Retinal pigment epithelial cell (primary cell): ENCODE measurements around the gene PTPN20.

ENCODE experiments used
- DNase-seq: peaks from one replicate; pipeline ENCODE4 v3.0.0-alpha.2; 2010; ENCODE audit warnings: low read depth
- H3K4me3 ChIP-seq: 2 replicates; pipeline ENCODE4 v1.5.1; 2011; ENCODE audit warnings: mild to moderate bottlenecking, low read length, control low read depth, moderate library complexity
- TF ChIP-seq, protein P1 (sequence below): conservative IDR thresholded peaks from 2 replicates; pipeline ENCODE4 v1.5.1; 2011; ENCODE audit warnings: low read depth, low read length, control low read depth, inconsistent platforms

Gene PTPN20

DNA sequence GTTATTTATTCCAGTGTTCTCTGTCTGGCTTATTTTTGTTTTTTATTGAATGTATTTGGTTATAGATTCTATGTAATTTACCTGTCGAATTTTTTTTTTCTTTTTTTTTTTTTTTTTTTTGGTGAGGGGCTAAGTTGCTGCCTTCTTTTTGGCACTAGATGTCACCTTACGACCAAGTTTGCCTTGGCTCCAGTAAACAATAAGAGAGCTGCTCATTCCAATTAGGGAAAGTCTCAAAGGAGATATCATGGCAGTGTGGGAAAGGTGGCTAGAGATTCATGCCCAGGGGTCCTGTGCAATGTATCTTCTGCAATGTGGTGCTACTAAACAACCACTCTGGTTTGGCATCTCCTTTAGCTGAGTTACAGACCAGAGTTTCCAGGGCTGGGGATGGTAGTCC is 84.0 kb downstream of the PTPN20 start:
- no peak overlapping the region for H3K4me3 ChIP-seq
- TF ChIP-seq, protein P1, sequence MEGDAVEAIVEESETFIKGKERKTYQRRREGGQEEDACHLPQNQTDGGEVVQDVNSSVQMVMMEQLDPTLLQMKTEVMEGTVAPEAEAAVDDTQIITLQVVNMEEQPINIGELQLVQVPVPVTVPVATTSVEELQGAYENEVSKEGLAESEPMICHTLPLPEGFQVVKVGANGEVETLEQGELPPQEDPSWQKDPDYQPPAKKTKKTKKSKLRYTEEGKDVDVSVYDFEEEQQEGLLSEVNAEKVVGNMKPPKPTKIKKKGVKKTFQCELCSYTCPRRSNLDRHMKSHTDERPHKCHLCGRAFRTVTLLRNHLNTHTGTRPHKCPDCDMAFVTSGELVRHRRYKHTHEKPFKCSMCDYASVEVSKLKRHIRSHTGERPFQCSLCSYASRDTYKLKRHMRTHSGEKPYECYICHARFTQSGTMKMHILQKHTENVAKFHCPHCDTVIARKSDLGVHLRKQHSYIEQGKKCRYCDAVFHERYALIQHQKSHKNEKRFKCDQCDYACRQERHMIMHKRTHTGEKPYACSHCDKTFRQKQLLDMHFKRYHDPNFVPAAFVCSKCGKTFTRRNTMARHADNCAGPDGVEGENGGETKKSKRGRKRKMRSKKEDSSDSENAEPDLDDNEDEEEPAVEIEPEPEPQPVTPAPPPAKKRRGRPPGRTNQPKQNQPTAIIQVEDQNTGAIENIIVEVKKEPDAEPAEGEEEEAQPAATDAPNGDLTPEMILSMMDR, result no peak
- no peak for DNase-seq

DNA sequence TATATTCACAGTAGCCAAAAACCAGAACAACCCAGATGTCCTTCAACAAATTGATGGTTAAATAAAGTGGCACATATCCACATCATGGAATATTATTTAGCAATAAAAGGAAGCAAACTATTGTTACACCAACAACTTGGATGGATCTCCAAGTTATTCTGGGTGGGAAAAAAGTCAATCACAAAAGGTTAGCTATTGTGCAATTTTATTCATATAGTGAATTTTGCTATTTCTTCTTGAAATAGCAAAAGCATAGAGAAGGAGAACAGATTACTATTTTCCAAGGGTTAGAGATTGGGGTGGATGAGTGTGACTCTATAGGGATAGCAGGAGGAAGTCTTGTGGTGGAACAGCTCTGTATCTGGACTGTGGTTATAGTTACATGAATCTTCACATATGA is 87.0 kb downstream of the PTPN20 start:
- DNase-seq, result no peak
- TF ChIP-seq, protein P1, result no peak
- H3K4me3 ChIP-seq, result no peak overlapping the region

DNA sequence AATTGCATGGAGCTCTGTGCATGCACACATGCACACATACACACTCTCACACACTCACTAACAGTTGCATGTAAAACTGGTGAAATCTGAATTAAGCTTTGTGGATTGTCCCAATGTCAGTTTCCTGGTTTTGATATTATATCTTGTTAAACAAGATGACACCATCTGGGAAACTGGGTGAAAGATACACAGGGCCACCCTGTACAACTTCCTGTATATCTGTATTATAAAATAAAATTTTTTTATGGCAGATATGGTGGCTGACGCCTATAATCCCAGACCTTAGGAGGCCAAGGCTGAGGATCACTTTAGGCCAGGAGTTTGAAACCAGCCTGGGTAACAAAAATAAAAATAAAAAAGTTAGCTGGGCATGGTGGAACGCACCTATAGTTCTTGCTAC is 87.4 kb downstream of the PTPN20 start:
- TF ChIP-seq, protein P1, result no peak
- DNase-seq, result no peak

DNA sequence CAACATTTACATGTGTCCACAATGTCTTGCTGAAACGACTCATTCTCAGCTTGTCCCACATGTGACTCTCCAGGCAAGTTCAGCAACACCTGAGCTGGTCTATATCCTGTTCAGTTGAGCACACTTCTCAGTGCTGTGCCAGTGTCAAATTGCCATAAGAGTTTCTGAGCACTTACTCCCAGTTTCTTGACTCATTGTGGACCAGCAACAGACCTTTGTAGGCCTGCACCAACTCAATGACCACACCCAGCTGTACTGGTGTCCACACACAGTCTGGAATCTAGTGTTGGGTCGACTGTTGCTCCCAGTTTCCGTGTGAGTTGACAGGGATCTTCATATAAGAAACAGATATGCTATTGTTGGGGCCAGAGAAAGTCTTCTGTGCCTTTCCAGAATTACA is 88.0 kb downstream of the PTPN20 start:
- no peak for DNase-seq
- H3K4me3 ChIP-seq, result no peak overlapping the region
- TF ChIP-seq, protein P1, result no peak

More for the DNA sequence above, 87.4 kb downstream of the PTPN20 start:
- H3K4me3 ChIP-seq, result no peak overlapping the region

DNA sequence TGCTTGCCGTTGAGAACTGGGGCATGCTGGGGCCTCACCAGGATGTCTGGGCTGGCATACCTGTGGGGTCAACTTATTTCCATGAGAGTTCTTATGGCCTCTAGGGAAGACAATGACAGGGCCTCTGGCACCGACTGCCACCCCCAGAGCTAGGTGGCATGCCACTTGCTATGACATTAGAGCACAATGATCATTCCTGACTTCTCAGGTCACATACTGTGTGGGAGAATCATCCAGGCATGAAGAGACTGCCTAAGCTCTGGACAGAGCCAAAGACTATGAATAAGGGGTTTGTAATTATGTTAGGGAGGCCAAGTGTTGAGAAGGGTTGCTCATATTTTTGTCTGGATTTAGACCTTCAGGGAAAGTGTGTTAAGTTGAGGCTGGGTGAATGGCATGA is 97.5 kb downstream of the PTPN20 start:
- H3K4me3 ChIP-seq, result no peak overlapping the region
- TF ChIP-seq, protein P1, result no peak
- DNase-seq, result no peak

DNA sequence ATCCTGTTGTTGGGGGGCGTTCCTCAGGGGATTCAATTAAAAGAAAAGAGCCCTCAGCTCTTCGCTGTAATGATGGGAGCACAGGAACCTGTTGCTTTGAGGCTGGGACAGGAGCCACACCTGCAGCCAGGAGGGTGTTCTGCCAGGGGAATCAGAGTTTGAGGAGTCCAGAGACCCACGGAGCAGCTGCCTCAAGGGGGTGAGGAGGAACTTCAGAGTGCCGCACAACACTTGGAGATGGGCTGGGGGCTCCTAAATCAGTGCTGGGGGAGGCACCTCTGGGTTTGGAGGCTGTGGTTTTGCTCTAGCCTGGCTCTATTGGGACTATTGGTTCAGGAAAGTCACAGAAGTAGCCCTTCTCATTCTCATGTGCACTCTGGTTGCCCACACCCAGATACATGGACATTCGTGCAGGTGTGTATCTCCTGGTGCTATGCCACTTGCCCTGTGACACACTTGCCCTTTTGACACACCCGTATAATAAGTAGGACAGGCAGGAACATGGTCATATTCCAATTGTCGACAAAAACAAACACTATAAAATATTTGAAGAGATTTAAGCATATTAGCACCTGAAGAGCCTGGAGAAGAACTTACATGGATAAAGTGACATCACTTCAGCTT is 98.1 kb downstream of the PTPN20 start:
- no peak for DNase-seq
- TF ChIP-seq, protein P1, result no peak

DNA sequence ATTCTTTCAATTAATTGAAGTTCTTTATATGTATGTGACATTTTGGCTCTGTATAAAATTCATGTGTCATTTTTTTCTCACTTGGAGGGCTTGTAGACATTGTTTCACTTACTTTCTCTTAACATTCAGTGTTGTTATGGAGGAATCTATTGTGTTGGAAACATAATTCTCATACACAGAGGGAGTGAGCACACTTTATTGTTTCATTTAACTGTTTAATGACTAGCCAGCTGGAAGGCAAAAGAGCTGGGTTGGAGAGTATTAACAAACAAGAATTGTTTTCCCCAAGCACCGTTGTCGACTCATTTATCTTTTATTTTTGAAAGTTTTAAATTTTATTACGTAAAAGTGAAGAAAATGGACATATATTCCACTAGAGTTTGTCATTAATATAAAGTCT is 98.8 kb downstream of the PTPN20 start:
- DNase-seq, result no peak
- no peak overlapping the region for H3K4me3 ChIP-seq
- TF ChIP-seq, protein P1, result no peak

More for the DNA sequence above, 98.1 kb downstream of the PTPN20 start:
- no peak overlapping the region for H3K4me3 ChIP-seq
